Spleen (tissue), 7 donors: Measurements from ENCODE around the gene ANTXR2.

Experiments
- POLR2AphosphoS5 ChIP-seq, 3 donors: sonication (generic); formaldehyde crosslinking; IDR thresholded peaks; one replicate each; pipeline ENCODE4 v1.5.1; 2017; ENCODE audit warnings: antibody characterized with exemption in 3 of 3
- TF ChIP-seq, protein P1 (sequence below), 11 experiments: fragments of 200-600 bp in 7 of 11; fragments of 450-650 bp in 4 of 11; sonication (generic) in 4 of 11; IDR thresholded peaks in 8 of 11; conservative IDR thresholded peaks in 3 of 11; 1 replicate in 7 of 11; 2 replicates in 4 of 11; pipeline versions ENCODE4 v1.4.0 to v1.8.0; 2016 to 2021; ENCODE audit warnings: antibody characterized with exemption in 11 of 11, inconsistent platforms in 4 of 11, mild to moderate bottlenecking in 1 of 11
- donor health status: DM: no; HTN: no; CAD: no; lungs with moderate emphysema.
- donor health status: DM: no; HTN: no; CAD: no.
- donor health status: DM: no; HTN: no; CAD: no.

- TF ChIP-seq POLR2AphosphoS5 (IDR thresholded peaks at IDR 0.05) = no peak
- TF ChIP-seq, protein P1, sequence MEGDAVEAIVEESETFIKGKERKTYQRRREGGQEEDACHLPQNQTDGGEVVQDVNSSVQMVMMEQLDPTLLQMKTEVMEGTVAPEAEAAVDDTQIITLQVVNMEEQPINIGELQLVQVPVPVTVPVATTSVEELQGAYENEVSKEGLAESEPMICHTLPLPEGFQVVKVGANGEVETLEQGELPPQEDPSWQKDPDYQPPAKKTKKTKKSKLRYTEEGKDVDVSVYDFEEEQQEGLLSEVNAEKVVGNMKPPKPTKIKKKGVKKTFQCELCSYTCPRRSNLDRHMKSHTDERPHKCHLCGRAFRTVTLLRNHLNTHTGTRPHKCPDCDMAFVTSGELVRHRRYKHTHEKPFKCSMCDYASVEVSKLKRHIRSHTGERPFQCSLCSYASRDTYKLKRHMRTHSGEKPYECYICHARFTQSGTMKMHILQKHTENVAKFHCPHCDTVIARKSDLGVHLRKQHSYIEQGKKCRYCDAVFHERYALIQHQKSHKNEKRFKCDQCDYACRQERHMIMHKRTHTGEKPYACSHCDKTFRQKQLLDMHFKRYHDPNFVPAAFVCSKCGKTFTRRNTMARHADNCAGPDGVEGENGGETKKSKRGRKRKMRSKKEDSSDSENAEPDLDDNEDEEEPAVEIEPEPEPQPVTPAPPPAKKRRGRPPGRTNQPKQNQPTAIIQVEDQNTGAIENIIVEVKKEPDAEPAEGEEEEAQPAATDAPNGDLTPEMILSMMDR (IDR thresholded peaks at IDR 0.05 in 8 of 11, conservative IDR thresholded peaks at IDR 0.05 in 3 of 11) = no peak
Observed at GRCh38 chr4:80037864-80038263, 35.2 kb downstream of the ANTXR2 start.
